Body of pancreas (tissue), 4 donors: ENCODE measurements around the gene NACC1.

Source experiments
- POLR2A ChIP-seq, 3 donors: fragments of 450-650 bp; IDR thresholded peaks; one replicate each; pipeline ENCODE4 v1.6.1; 2016; ENCODE audit warnings: antibody characterized with exemption in 3 of 3, mild to moderate bottlenecking in 2 of 3
- TF ChIP-seq, protein P1 (sequence below), 7 experiments: fragments of 450-650 bp in 4 of 7; fragments of 200-600 bp in 3 of 7; sonication (generic) in 3 of 7; IDR thresholded peaks; one replicate each; pipeline ENCODE4 v1.5.1; 2016 to 2019; ENCODE audit warnings: antibody characterized with exemption in 7 of 7

GRCh38 chr19:13097463-13098258 lies 20.4 kb upstream of the NACC1 start:
- no peak for TF ChIP-seq POLR2A (IDR thresholded peaks at IDR 0.05)
- TF ChIP-seq, protein P1, sequence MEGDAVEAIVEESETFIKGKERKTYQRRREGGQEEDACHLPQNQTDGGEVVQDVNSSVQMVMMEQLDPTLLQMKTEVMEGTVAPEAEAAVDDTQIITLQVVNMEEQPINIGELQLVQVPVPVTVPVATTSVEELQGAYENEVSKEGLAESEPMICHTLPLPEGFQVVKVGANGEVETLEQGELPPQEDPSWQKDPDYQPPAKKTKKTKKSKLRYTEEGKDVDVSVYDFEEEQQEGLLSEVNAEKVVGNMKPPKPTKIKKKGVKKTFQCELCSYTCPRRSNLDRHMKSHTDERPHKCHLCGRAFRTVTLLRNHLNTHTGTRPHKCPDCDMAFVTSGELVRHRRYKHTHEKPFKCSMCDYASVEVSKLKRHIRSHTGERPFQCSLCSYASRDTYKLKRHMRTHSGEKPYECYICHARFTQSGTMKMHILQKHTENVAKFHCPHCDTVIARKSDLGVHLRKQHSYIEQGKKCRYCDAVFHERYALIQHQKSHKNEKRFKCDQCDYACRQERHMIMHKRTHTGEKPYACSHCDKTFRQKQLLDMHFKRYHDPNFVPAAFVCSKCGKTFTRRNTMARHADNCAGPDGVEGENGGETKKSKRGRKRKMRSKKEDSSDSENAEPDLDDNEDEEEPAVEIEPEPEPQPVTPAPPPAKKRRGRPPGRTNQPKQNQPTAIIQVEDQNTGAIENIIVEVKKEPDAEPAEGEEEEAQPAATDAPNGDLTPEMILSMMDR (IDR thresholded peaks at IDR 0.05) = no peak
